ENCODE data around the gene AGPAT3.

DNA sequence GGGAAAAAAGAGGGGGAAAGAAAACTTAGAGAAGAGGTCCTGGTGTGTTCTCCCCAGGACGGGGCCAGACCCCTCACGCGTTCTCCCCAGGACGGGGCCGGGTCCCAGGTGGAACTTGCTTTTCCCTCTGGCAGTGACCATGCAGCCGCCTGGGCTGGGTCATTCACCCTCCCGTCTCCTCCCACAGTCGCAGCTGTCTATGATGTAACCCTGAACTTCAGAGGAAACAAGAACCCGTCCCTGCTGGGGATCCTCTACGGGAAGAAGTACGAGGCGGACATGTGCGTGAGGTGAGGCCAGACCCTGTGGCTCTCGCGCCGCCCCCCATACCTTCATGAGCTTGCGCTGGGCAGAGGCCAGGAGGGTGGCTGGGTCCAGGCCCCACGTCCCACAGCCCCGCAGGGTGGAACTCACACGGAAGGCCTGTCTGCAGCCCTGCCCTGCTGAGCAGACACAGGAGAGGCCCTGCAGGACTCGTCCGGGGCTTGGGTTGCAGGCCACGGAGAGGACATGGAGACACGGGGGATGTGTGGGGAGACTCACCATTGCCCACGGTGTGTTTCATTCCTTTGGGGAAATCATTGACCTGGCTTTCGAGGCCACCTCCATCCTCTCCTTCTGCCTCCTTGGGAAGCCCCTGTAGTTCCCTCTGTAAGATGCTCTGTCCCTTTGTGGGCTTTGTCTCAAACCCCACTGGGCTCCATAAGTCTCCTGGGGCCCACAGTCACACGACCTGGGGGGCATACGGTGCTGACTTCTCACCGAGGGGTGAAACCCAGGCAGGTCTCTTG lies 106.4 kb downstream of the AGPAT3 start:
- TF ChIP-seq JUNB (IDR thresholded peaks at IDR 0.05) (no peak), MYC (IDR thresholded peaks at IDR 0.05; ENCODE audit: borderline replicate concordance, low read length) (no peak)
- TF ChIP-seq, protein P1, sequence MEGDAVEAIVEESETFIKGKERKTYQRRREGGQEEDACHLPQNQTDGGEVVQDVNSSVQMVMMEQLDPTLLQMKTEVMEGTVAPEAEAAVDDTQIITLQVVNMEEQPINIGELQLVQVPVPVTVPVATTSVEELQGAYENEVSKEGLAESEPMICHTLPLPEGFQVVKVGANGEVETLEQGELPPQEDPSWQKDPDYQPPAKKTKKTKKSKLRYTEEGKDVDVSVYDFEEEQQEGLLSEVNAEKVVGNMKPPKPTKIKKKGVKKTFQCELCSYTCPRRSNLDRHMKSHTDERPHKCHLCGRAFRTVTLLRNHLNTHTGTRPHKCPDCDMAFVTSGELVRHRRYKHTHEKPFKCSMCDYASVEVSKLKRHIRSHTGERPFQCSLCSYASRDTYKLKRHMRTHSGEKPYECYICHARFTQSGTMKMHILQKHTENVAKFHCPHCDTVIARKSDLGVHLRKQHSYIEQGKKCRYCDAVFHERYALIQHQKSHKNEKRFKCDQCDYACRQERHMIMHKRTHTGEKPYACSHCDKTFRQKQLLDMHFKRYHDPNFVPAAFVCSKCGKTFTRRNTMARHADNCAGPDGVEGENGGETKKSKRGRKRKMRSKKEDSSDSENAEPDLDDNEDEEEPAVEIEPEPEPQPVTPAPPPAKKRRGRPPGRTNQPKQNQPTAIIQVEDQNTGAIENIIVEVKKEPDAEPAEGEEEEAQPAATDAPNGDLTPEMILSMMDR (IDR thresholded peaks at IDR 0.05) = no peak
